ENCODE measurements around the gene PLTP.
A peak's percentile ranks its signal among the peaks of the same experiment; 100 is the strongest.

Gene PLTP

DNA sequence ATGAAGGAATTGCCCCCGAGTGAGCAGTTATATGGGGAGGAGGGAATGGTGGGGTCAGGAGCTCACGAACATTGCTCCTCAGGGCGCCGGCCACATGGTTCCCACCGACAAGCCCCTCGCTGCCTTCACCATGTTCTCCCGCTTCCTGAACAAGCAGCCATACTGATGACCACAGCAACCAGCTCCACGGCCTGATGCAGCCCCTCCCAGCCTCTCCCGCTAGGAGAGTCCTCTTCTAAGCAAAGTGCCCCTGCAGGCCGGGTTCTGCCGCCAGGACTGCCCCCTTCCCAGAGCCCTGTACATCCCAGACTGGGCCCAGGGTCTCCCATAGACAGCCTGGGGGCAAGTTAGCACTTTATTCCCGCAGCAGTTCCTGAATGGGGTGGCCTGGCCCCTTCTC, 13.7 kb downstream of the PLTP start:
- H3K9me3 ChIP-seq (ENCODE audit: control insufficient read depth in 2 of 2, low read length in 2 of 2) = no peaks in the 10 kb centered on the region
- no peak overlapping the region for H3K9ac ChIP-seq (ENCODE audit: low read depth in 1 of 2, low read length in 2 of 2)
- peaks cover 3% of the 10 kb centered on the region in 2 donors for H3K4me1 ChIP-seq (ENCODE audit: control insufficient read depth in 2 of 2, insufficient read depth in 2 of 2, low read length in 2 of 2)
- H3K4me3 ChIP-seq (ENCODE audit: low read length in 2 of 2) = no peak overlapping the region
- H3K36me3 ChIP-seq (ENCODE audit: control insufficient read depth in 2 of 2, insufficient read depth in 2 of 2, low read length in 2 of 2) = peaks cover 41 to 51% of the 10 kb centered on the region in 2 donors
- no peak overlapping the region for H3K27ac ChIP-seq (ENCODE audit: low read depth in 2 of 2, low read length in 2 of 2)
- H3K27me3 ChIP-seq (ENCODE audit: control insufficient read depth in 2 of 2, insufficient read depth in 2 of 2, low read length in 2 of 2) = no peaks in the 10 kb centered on the region

DNA sequence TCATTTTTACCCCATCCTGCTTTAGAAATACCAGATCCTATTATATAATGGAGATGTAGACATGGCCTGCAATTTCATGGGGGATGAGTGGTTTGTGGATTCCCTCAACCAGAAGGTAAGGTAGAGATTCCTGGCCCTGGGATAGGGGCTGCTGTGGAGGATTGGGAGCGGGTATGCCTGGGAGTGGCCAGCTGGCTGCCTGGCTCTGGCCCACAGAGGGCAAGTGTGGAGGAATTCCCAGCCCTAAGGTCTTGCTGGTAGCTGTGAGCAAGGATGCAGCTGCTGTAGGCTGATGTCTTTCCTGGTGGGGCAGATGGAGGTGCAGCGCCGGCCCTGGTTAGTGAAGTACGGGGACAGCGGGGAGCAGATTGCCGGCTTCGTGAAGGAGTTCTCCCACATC, 14.3 kb downstream of the PLTP start:
- Histone ChIP-seq H3K27me3 (ENCODE audit: control insufficient read depth in 2 of 2, insufficient read depth in 2 of 2, low read length in 2 of 2) (no peaks in the 10 kb centered on the region), H3K9me3 (ENCODE audit: control insufficient read depth in 2 of 2, low read length in 2 of 2) (no peaks in the 10 kb centered on the region), H3K27ac (ENCODE audit: low read depth in 2 of 2, low read length in 2 of 2) (no peak overlapping the region), H3K4me1 (ENCODE audit: control insufficient read depth in 2 of 2, insufficient read depth in 2 of 2, low read length in 2 of 2) (peaks cover 8 to 9% of the 10 kb centered on the region in 2 donors), H3K36me3 (ENCODE audit: control insufficient read depth in 2 of 2, insufficient read depth in 2 of 2, low read length in 2 of 2) (peaks cover 41 to 55% of the 10 kb centered on the region in 2 donors), H3K4me3 (ENCODE audit: low read length in 2 of 2) (no peak overlapping the region), H3K9ac (ENCODE audit: low read depth in 1 of 2, low read length in 2 of 2) (no peak overlapping the region)

GRCh38 chr20:45897289-45897688, 14.7 kb downstream of the PLTP start:
- no peaks in the 10 kb centered on the region for H3K27me3 ChIP-seq (ENCODE audit: control insufficient read depth in 2 of 2, insufficient read depth in 2 of 2, low read length in 2 of 2)
- H3K36me3 ChIP-seq (ENCODE audit: control insufficient read depth in 2 of 2, insufficient read depth in 2 of 2, low read length in 2 of 2) = peaks cover 41 to 56% of the 10 kb centered on the region in 2 donors
- H3K27ac ChIP-seq (ENCODE audit: low read depth in 2 of 2, low read length in 2 of 2) = no peak overlapping the region
- H3K9ac ChIP-seq (ENCODE audit: low read depth in 1 of 2, low read length in 2 of 2) = no peak overlapping the region
- no peaks in the 10 kb centered on the region for H3K9me3 ChIP-seq (ENCODE audit: control insufficient read depth in 2 of 2, low read length in 2 of 2)
- no peak overlapping the region for H3K4me3 ChIP-seq (ENCODE audit: low read length in 2 of 2)
- peaks cover 12 to 13% of the 10 kb centered on the region in 2 donors for H3K4me1 ChIP-seq (ENCODE audit: control insufficient read depth in 2 of 2, insufficient read depth in 2 of 2, low read length in 2 of 2)

GRCh38 chr20:45896641-45897161, 15.3 kb downstream of the PLTP start:
- H3K36me3 ChIP-seq (ENCODE audit: control insufficient read depth in 2 of 2, insufficient read depth in 2 of 2, low read length in 2 of 2) = peaks cover 41 to 56% of the 10 kb centered on the region in 2 donors
- no peaks in the 10 kb centered on the region for H3K9me3 ChIP-seq (ENCODE audit: control insufficient read depth in 2 of 2, low read length in 2 of 2)
- H3K27me3 ChIP-seq (ENCODE audit: control insufficient read depth in 2 of 2, insufficient read depth in 2 of 2, low read length in 2 of 2) = no peaks in the 10 kb centered on the region
- H3K9ac ChIP-seq (ENCODE audit: low read depth in 1 of 2, low read length in 2 of 2) = no peak overlapping the region
- H3K27ac ChIP-seq (ENCODE audit: low read depth in 2 of 2, low read length in 2 of 2) = no peak overlapping the region
- H3K4me1 ChIP-seq (ENCODE audit: control insufficient read depth in 2 of 2, insufficient read depth in 2 of 2, low read length in 2 of 2) = peaks cover 18 to 19% of the 10 kb centered on the region in 2 donors
- H3K4me3 ChIP-seq (ENCODE audit: low read length in 2 of 2) = no peak overlapping the region

DNA sequence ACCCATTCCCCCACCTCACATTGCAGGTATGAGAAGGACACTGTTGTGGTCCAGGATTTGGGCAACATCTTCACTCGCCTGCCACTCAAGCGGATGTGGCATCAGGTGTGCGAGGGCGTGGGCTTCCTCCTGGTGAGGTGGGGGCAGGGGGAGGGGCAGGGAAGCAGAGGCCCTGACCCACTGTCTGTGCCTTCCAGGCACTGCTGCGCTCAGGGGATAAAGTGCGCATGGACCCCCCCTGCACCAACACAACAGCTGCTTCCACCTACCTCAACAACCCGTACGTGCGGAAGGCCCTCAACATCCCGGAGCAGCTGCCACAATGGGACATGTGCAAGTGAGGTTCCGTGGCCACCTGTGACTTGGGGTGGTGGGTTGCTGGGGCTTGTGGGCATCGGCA, 17.2 kb downstream of the PLTP start:
- peaks cover 41 to 56% of the 10 kb centered on the region in 2 donors for H3K36me3 ChIP-seq (ENCODE audit: control insufficient read depth in 2 of 2, insufficient read depth in 2 of 2, low read length in 2 of 2)
- H3K9ac ChIP-seq (ENCODE audit: low read depth in 1 of 2, low read length in 2 of 2) = no peak overlapping the region
- H3K27me3 ChIP-seq (ENCODE audit: control insufficient read depth in 2 of 2, insufficient read depth in 2 of 2, low read length in 2 of 2) = no peaks in the 10 kb centered on the region
- no peak overlapping the region for H3K27ac ChIP-seq (ENCODE audit: low read depth in 2 of 2, low read length in 2 of 2)
- no peaks in the 10 kb centered on the region for H3K9me3 ChIP-seq (ENCODE audit: control insufficient read depth in 2 of 2, low read length in 2 of 2)
- peaks cover 25 to 31% of the 10 kb centered on the region in 2 donors for H3K4me1 ChIP-seq (ENCODE audit: control insufficient read depth in 2 of 2, insufficient read depth in 2 of 2, low read length in 2 of 2)
- no peak overlapping the region for H3K4me3 ChIP-seq (ENCODE audit: low read length in 2 of 2)

DNA sequence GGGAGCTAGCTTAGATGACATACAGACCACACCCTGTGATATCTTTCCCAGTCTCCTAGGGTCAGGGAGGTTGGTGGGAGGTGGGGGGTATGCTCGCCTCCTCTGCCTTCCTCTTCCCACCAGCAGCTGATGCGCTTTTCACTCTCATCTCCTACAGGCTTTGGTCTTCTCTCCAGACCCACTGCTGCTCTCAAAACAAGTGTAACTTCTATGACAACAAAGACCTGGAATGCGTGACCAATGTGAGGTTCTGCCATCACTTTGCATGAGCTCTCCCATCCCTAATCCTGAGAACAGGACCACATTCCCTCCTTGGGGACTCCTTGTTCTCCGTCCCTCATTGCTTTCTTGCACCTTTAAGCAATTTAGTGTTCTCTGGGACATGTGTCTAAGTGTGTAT, 18.1 kb downstream of the PLTP start:
- Histone ChIP-seq H3K4me1 (ENCODE audit: control insufficient read depth in 2 of 2, insufficient read depth in 2 of 2, low read length in 2 of 2) (peaks cover 27 to 31% of the 10 kb centered on the region in 2 donors), H3K36me3 (ENCODE audit: control insufficient read depth in 2 of 2, insufficient read depth in 2 of 2, low read length in 2 of 2) (peaks cover 37 to 52% of the 10 kb centered on the region in 2 donors), H3K9ac (ENCODE audit: low read depth in 1 of 2, low read length in 2 of 2) (no peak overlapping the region), H3K27ac (ENCODE audit: low read depth in 2 of 2, low read length in 2 of 2) (peak overlapping the region in 1 of 2 donors; percentile 80), H3K9me3 (ENCODE audit: control insufficient read depth in 2 of 2, low read length in 2 of 2) (no peaks in the 10 kb centered on the region), H3K27me3 (ENCODE audit: control insufficient read depth in 2 of 2, insufficient read depth in 2 of 2, low read length in 2 of 2) (no peaks in the 10 kb centered on the region), H3K4me3 (ENCODE audit: low read length in 2 of 2) (no peak overlapping the region)

- Histone ChIP-seq H3K9ac (ENCODE audit: low read depth in 1 of 2, low read length in 2 of 2) (peak overlapping the region in 1 of 2 donors; percentile 41), H3K27me3 (ENCODE audit: control insufficient read depth in 2 of 2, insufficient read depth in 2 of 2, low read length in 2 of 2) (no peaks in the 10 kb centered on the region), H3K36me3 (ENCODE audit: control insufficient read depth in 2 of 2, insufficient read depth in 2 of 2, low read length in 2 of 2) (peaks cover 30 to 46% of the 10 kb centered on the region in 2 donors), H3K27ac (ENCODE audit: low read depth in 2 of 2, low read length in 2 of 2) (peak overlapping the region; percentile 54 to 80), H3K4me1 (ENCODE audit: control insufficient read depth in 2 of 2, insufficient read depth in 2 of 2, low read length in 2 of 2) (peaks cover 30 to 31% of the 10 kb centered on the region in 2 donors), H3K9me3 (ENCODE audit: control insufficient read depth in 2 of 2, low read length in 2 of 2) (no peaks in the 10 kb centered on the region), H3K4me3 (ENCODE audit: low read length in 2 of 2) (peak overlapping the region; percentile 46 to 82)
Observed at GRCh38 chr20:45892828-45893500, 19.0 kb downstream of the PLTP start.

GRCh38 chr20:45892049-45892825, 19.7 kb downstream of the PLTP start:
- peaks cover 23 to 45% of the 10 kb centered on the region in 2 donors for H3K36me3 ChIP-seq (ENCODE audit: control insufficient read depth in 2 of 2, insufficient read depth in 2 of 2, low read length in 2 of 2)
- peak overlapping the region; percentile 65 to 80 for H3K27ac ChIP-seq (ENCODE audit: low read depth in 2 of 2, low read length in 2 of 2)
- peaks cover 30 to 31% of the 10 kb centered on the region in 2 donors for H3K4me1 ChIP-seq (ENCODE audit: control insufficient read depth in 2 of 2, insufficient read depth in 2 of 2, low read length in 2 of 2)
- peak overlapping the region; percentile 80 to 82 for H3K4me3 ChIP-seq (ENCODE audit: low read length in 2 of 2)
- no peaks in the 10 kb centered on the region for H3K9me3 ChIP-seq (ENCODE audit: control insufficient read depth in 2 of 2, low read length in 2 of 2)
- H3K9ac ChIP-seq (ENCODE audit: low read depth in 1 of 2, low read length in 2 of 2) = peak overlapping the region; percentile 76 to 80
- no peaks in the 10 kb centered on the region for H3K27me3 ChIP-seq (ENCODE audit: control insufficient read depth in 2 of 2, insufficient read depth in 2 of 2, low read length in 2 of 2)

GRCh38 chr20:45890985-45891983, 20.7 kb downstream of the PLTP start, which contains the start of the genes CTSA and NEURL2:
Gene CTSA (plus strand): TSS chr20:45891335. CDS start chr20:45891569, 234 bp downstream.
Gene NEURL2 (minus strand): TSS chr20:45891208. CDS start chr20:45890991, 217 bp downstream.
- Histone ChIP-seq H3K27me3 (ENCODE audit: control insufficient read depth in 2 of 2, insufficient read depth in 2 of 2, low read length in 2 of 2) (no peaks in the 10 kb centered on the region), H3K4me3 (ENCODE audit: low read length in 2 of 2) (peak within 1 kb of the TSS; percentile 80 to 82), H3K9ac (ENCODE audit: low read depth in 1 of 2, low read length in 2 of 2) (peak within 1 kb of the TSS; percentile 76 to 80), H3K4me1 (ENCODE audit: control insufficient read depth in 2 of 2, insufficient read depth in 2 of 2, low read length in 2 of 2) (peaks cover 30 to 31% of the 10 kb centered on the region in 2 donors), H3K9me3 (ENCODE audit: control insufficient read depth in 2 of 2, low read length in 2 of 2) (no peaks in the 10 kb centered on the region), H3K36me3 (ENCODE audit: control insufficient read depth in 2 of 2, insufficient read depth in 2 of 2, low read length in 2 of 2) (peaks cover 16 to 47% of the 10 kb centered on the region in 2 donors), H3K27ac (ENCODE audit: low read depth in 2 of 2, low read length in 2 of 2) (peak within 1 kb of the TSS; percentile 65 to 80)
